ENCODE measurements around the gene NPEPL1.

DNA sequence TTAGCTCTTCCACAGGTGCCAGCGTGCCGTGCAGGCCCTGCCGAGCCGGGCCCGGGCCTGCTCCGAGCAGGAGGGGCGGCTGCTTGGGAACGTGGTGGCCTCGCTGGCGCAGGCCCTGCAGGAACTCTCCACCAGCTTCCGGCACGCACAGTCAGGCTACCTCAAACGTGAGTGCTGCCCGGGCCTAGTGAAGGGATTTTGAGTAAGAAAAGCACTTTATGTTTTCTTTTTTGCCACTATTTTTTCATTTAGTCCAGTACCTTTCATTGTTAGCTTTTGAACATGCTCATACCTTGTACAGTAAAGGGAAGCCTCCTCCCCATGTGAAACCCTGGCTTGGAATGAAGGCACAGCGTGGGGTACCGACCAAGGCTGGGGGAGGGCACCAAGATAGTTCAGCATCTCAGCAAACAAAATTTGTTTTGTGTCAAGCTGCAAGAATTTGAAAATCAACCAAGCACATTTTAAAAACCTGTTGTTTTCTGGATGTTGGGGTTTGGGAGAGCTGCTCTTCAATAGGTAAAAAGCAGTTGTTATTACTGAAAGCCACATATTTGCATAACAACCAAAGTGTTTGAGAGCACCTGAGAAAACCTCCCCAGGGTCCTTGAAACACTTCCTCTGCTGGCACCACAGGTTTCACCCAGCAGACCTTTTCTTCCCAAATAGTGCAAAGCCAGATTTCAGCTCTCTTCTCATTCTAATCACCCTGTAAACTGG lies 23.2 kb upstream of the NPEPL1 start:
- no peak for TF ChIP-seq EZH2 (IDR thresholded peaks at IDR 0.05; ENCODE audit: insufficient read depth, poor library complexity, severe bottlenecking)
- no peak for TF ChIP-seq EZH2phosphoT487 (IDR thresholded peaks at IDR 0.05; ENCODE audit: insufficient read depth, low read depth)
